GM21515 (cell line): Measurements from ENCODE around the gene SAPCD1.

ENCODE experiments used
- ATAC-seq: cut with Tn5 transposase; IDR thresholded peaks from one replicate; pipeline ENCODE4 v1.9.1; 2021; ENCODE audit not compliant: unreplicated experiment

SAPCD1 gene

GRCh38 chr6:31750411-31751022 lies 11.9 kb upstream of the SAPCD1 start:
- ATAC-seq = no peak

DNA sequence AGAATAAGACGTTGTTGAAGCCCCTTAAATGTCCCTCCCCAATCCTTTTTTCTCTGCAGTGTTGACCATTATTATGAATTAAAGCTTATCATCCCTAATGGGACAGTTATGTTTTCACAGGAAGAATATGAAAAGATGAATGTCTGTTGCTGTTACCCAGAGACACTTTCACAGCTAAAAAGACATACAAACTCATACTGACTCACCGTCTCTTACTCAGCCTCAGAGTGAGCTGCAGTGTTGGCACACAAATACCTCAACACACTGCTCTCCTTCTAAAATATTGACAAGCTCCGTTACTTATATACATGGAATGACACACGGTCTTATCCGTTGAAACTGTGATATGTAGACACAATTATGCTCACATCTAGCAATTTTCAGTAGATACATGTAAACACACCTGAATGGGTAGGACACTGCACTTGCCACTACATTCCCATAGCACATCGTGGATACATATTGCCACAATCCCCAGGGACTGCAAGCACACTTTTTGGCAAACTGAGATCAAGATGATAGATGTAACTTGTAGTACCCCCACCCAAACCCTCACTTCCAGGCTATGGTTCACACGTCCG lies 9.6 kb upstream of the SAPCD1 start:
- no peak for ATAC-seq

DNA sequence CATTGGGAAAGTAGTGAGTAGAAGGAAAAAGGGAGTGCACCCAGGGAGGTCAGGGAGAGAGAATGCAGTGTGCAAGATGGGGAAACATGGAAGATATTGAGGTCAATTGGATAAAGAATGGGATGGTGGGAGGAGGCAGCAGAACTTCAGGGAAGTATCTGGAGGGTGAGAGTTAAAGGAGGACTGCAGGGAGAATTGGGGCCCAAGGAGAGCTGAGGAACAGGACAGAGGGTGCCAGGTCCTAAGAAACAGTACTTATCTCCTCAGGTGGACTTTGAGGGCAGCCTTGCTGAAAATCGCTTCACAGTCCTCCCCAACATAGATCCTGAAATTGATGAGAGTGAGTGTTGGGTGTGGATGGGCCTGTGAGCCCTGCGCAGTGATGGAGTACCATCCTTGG lies 4.2 kb upstream of the SAPCD1 start:
- no peak for ATAC-seq

DNA sequence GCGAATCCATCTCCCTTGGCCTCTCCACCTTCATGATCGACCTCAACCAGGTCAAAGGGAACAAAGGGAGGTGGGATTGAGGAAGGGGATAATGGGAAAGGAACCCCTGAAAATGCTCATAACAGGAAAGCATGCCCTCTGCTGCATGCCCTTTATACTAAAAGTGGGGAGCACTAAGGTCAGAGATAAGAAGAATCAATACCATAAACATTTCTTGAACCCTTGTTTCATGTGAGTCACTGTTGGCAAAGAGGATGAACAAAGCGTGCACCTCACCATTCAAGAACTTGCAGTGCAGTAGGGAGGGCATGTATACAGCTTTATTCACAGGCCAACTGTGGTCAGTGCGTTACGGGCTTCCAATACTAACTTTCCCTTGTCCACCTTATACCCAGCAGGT lies 1.7 kb upstream of the SAPCD1 start:
- ATAC-seq = no peak

DNA sequence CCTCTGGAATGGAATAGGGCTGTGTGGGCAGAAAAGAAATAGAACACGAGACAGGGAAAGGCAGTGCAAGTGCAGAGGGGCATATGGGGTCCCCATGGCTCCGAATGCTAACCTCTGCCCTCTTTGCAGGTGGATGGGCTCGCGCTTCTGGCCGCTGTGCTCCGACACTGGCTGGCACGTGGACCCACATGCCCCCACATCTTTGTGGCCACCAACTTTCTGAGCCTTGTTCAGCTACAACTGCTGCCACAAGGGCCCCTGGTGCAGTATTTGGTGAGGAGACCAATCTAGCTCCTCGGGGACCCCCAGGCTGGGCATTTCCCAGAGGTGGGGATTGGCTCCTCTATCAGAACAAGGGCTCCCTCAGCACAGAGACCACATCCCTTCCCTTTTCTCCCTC lies 1.1 kb upstream of the SAPCD1 start:
- ATAC-seq = no peak

DNA sequence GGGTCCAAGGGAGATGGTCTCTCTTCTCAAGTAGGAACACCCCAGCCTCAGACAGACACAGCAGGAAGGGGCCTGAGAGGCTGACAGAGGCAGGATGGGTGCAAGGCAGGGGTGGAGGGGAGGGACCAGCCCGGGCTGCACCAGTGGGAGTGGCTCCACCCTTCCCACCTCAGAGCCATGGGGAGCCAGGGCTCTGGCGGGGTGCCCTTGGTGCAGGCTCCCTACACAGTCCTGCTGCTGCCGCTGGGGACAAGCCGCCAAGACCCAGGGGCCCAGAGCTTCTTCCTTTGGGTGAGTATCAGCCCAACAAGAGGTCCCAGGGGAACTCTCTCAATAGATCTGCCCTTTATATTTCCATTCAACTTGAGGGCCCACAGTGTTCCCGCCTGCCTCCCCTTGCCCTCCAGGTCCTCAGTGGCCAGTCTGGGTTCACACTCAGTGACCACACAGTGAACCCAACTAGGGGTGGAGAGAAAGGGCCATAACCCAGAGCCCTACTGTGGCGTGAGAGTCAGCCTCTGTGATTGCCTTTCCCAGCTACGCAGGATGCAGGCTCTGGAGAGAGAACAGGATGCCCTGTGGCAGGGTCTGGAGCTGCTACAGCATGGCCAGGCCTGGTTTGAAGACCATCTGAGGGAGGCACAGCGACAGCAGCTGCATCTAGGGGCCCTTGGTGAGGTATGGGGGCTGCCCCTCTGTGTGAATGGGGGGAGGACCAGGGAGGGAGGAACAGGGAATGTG lies 592 bp downstream of the SAPCD1 start:
- no peak for ATAC-seq

GRCh38 chr6:31763619-31763940 lies 1.1 kb downstream of the SAPCD1 start:
- no peak for ATAC-seq

DNA sequence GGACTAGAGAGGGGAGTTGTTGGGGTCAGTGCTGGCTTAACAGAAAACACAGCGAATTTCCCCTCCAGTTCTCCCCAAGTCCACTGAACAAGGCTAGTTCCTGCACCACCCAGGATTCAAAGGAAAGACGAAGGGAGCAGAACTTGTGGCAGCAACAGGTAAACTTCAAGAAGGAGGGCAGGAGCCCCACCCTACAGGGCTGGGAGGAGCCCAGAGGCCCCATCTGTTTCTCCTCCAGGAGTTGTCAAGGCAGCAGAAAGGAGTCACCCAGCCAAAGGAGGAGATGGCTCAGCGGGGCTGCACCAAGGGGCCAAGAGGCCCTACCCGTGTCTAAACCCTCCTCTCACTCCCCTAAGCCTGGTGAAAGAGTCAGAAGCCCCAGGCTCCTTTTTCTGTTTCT lies 1.7 kb downstream of the SAPCD1 start:
- ATAC-seq = no peak

- ATAC-seq = no peak
Observed at GRCh38 chr6:31765559-31765909, 3.1 kb downstream of the SAPCD1 start.

- no peak for ATAC-seq
Observed at GRCh38 chr6:31765910-31766794, 3.7 kb downstream of the SAPCD1 start.

DNA sequence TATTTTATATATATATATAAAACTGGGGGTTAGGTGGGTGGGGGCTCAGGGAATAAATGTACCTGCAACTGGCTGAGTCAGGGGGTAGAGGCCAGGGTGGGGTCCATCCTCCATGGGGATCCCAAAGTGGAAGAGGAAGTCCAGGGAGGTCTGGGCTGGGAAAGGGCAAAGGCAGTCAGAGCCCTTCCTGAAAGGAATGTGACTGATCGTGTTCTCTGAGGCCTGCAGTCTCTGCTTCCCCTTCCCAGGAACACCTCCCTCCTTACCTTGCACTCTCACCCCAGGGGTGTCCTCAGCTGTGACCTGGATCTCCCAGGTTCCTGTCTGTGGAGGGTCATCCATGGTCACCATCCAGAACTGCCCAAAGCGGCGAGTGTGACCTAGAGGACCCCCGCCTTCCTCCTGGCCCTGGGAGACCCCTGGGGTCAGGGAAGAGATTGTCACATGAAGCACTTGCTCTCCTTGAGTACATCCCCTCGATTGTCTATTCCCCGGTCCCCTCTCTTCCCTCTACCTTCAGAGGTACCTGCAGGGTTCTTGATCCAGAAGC lies 4.7 kb downstream of the SAPCD1 start:
- no peak for ATAC-seq

GRCh38 chr6:31768363-31769257 lies 6.2 kb downstream of the SAPCD1 start:
- no peak for ATAC-seq

GRCh38 chr6:31769684-31770371 lies 7.4 kb downstream of the SAPCD1 start:
- ATAC-seq = no peak

- ATAC-seq = no peak
Observed at GRCh38 chr6:31770860-31771259, 8.4 kb downstream of the SAPCD1 start.

GRCh38 chr6:31771992-31772358 lies 9.5 kb downstream of the SAPCD1 start:
- ATAC-seq = no peak

DNA sequence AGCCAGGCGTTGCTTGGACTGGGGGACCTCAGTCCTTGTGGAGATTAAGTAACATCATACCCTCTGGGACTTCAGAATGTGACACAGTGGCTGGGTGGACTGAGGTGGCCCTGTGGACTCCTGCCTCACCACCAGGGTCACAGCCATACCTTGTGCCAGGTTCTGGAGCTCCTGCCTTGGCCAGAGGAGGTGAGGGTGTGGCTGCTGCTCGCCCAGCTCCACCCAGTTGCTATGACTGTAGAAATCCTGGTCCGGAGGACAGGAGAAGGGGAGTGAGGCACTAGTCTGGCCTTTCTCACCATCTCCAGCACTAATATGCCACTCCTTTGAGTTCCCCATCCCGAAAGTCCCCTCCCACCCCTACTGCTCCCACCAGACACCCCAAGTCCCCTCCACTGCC lies 12.7 kb downstream of the SAPCD1 start:
- no peak for ATAC-seq

- ATAC-seq = no peak
Observed at GRCh38 chr6:31775633-31776484, 13.4 kb downstream of the SAPCD1 start.

- ATAC-seq = no peak
Observed at GRCh38 chr6:31776485-31776988, 14.1 kb downstream of the SAPCD1 start.
